A673 (cell line): ENCODE data around the gene SLC1A6. TPM values are rescaled to one million over a fixed set of nuclear protein-coding genes. Genes with fewer than 3 reads are reported as not detected.

Source experiments
- BruUV-seq: library from RNA; stranded (reverse); fragments of 400-500 nt; replicated peaks from 2 replicates; lab custom pipeline; 2021; lab: Mats Ljungman, UMichigan
- CTCF ChIA-PET: fragments of 300-600 bp; sonication (Branson Sonifier 250); formaldehyde crosslinking; loops from one replicate; lab custom pipeline; 2022; ENCODE audit warnings: antibody characterized with exemption; lab: Charles Lee
- POLR2A ChIA-PET: fragments of 300-600 bp; sonication (Branson Sonifier 250); formaldehyde crosslinking; loops from one replicate; lab custom pipeline; 2022; ENCODE audit warnings: antibody characterized with exemption; ENCODE audit not compliant: low non-redundant PET; lab: Charles Lee
- DNase-seq: peaks from one replicate; pipeline ENCODE4 v3.0.0-alpha.2; 2015; ENCODE audit warnings: low spot score
- H3K27ac ChIP-seq: fragments of 200-600 bp; sonication (generic); 2 replicates; pipeline ENCODE4 v1.5.1; 2016; ENCODE audit warnings: mixed run types, low read depth, mild to moderate bottlenecking, mixed read lengths, antibody characterized with exemption, low read length; ENCODE audit not compliant: poor library complexity, severe bottlenecking
- H3K27me3 ChIP-seq: fragments of 200-600 bp; sonication (generic); replicated peaks from 2 replicates; pipeline ENCODE4 v1.6.1; 2017; ENCODE audit warnings: mixed run types, low read depth, mild to moderate bottlenecking, mixed read lengths, antibody characterized with exemption, low read length; ENCODE audit not compliant: insufficient read depth, poor library complexity
- H3K36me3 ChIP-seq: fragments of 200-600 bp; sonication (generic); 2 replicates; pipeline ENCODE4 v1.6.1; 2016; ENCODE audit warnings: mixed run types, mild to moderate bottlenecking, mixed read lengths, antibody characterized with exemption, low read length; ENCODE audit not compliant: insufficient read depth, poor library complexity, severe bottlenecking
- H3K4me1 ChIP-seq: fragments of 200-600 bp; sonication (generic); 2 replicates; pipeline ENCODE4 v1.6.1; 2017; ENCODE audit warnings: mixed run types, mild to moderate bottlenecking, mixed read lengths, antibody characterized with exemption, low read length; ENCODE audit not compliant: insufficient read depth, poor library complexity, severe bottlenecking
- H3K4me3 ChIP-seq: fragments of 200-600 bp; sonication (generic); 2 replicates; pipeline ENCODE4 v1.5.1; 2016; ENCODE audit warnings: low read depth, mixed run types, mild to moderate bottlenecking, mixed read lengths, low read length; ENCODE audit not compliant: poor library complexity, severe bottlenecking
- H3K9me3 ChIP-seq: fragments of 200-600 bp; sonication (generic); 2 replicates; pipeline ENCODE4 v1.6.1; 2016; ENCODE audit warnings: mixed run types, low read depth, mild to moderate bottlenecking, mixed read lengths, antibody characterized with exemption, low read length; ENCODE audit not compliant: poor library complexity, severe bottlenecking
- EZH2 ChIP-seq: fragments of 200-600 bp; sonication (generic); IDR thresholded peaks from 2 replicates; pipeline ENCODE4 v1.6.1; 2017; ENCODE audit warnings: borderline replicate concordance, low read depth, mild to moderate bottlenecking, mixed read lengths, antibody characterized with exemption, low read length; ENCODE audit not compliant: poor library complexity, severe bottlenecking
- intact Hi-C: fragments of 100-400 bp; cut with micrococcal nuclease; formaldehyde crosslinking; loops from one replicate; pipeline ENCODE4 v1.10.0; 2022; ENCODE audit not compliant: unreplicated experiment
- total RNA-seq: library from RNA; stranded (reverse); gene quantifications from 2 replicates; pipeline ENCODE4 v1.2.3, GENCODE V29; 2021
- TF ChIP-seq, protein P1 (sequence below): fragments of 300-800, 200-600 bp; sonication (generic); conservative IDR thresholded peaks from 2 replicates; pipeline ENCODE4 v1.5.1; 2017; ENCODE audit warnings: low read depth, mild to moderate bottlenecking, antibody characterized with exemption, low read length, moderate library complexity, mixed read lengths

SLC1A6 gene
- total RNA-seq, 1 experiment from 2014 or later = 0.26 TPM

DNA sequence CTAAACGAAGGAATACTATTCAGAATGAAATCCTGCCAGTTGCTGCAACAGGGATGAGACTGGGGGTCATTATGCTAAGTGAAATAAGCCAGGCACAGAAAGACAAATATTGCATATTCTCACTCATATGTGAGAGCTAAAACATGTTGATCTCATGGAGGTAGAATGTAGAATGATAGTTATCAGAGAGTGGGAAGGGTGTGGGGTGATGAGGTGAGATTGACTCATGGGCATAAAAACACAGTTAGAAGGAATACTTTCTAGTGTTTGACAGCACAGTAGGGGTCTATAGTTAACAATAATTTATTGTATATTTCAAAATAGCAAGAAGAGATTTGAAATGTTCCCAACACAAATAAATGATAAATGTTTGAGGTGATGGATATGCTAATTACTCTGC lies 46.2 kb downstream of the SLC1A6 start:
- H3K36me3 ChIP-seq = no peaks in the 10 kb centered on the region
- TF ChIP-seq, protein P1, sequence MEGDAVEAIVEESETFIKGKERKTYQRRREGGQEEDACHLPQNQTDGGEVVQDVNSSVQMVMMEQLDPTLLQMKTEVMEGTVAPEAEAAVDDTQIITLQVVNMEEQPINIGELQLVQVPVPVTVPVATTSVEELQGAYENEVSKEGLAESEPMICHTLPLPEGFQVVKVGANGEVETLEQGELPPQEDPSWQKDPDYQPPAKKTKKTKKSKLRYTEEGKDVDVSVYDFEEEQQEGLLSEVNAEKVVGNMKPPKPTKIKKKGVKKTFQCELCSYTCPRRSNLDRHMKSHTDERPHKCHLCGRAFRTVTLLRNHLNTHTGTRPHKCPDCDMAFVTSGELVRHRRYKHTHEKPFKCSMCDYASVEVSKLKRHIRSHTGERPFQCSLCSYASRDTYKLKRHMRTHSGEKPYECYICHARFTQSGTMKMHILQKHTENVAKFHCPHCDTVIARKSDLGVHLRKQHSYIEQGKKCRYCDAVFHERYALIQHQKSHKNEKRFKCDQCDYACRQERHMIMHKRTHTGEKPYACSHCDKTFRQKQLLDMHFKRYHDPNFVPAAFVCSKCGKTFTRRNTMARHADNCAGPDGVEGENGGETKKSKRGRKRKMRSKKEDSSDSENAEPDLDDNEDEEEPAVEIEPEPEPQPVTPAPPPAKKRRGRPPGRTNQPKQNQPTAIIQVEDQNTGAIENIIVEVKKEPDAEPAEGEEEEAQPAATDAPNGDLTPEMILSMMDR = no peak
- TF ChIP-seq EZH2 = no peak
- BruUV-seq = no TSS peak
- intact Hi-C loops = no loop called here
- H3K9me3 ChIP-seq = no peaks in the 10 kb centered on the region
- no peak for DNase-seq
- no peak overlapping the region for H3K4me3 ChIP-seq
- H3K27me3 ChIP-seq = peaks cover 22% of the 10 kb centered on the region
- POLR2A ChIA-PET = no interaction called here
- CTCF ChIA-PET = no interaction called here
- H3K4me1 ChIP-seq = no peaks in the 10 kb centered on the region
- no peak overlapping the region for H3K27ac ChIP-seq

DNA sequence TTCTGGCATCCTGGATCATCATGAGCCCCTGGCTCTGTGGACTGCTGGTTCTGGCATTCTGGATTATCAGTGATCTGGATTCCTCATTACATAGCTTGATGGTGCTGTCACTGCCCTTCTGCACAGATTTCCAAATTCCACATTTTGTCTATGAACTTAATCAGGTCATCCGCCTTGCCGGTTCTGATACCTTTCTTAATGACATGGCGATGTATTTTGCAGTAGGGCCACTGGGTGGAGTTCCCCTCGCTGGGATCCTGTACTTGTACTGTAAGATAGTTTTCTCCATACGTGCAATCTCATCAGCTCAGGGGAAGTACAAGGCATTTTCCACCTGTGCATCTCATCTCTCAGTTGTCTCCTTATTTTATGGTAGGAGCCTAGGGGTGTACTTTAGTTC lies 62.8 kb downstream of the SLC1A6 start:
- TF ChIP-seq EZH2 = no peak
- TF ChIP-seq, protein P1 = no peak
- no peaks in the 10 kb centered on the region for H3K9me3 ChIP-seq
- no TSS peak for BruUV-seq
- H3K27me3 ChIP-seq = peaks cover 48% of the 10 kb centered on the region
- ChIA-PET POLR2A (interaction anchor here (0.5 kb wide), 1 partner anchor 108 kb away, joined by 4 read pairs; no protein-coding TSS in a partner anchor), CTCF (interaction anchor here (0.6 kb wide), 1 partner anchor 338 kb away, joined by 3 read pairs; no protein-coding TSS in a partner anchor)
- H3K4me1 ChIP-seq = no peaks in the 10 kb centered on the region
- no peak overlapping the region for H3K27ac ChIP-seq
- intact Hi-C loops = no loop called here
- no peaks in the 10 kb centered on the region for H3K36me3 ChIP-seq
- H3K4me3 ChIP-seq = no peak overlapping the region
- no peak for DNase-seq

DNA sequence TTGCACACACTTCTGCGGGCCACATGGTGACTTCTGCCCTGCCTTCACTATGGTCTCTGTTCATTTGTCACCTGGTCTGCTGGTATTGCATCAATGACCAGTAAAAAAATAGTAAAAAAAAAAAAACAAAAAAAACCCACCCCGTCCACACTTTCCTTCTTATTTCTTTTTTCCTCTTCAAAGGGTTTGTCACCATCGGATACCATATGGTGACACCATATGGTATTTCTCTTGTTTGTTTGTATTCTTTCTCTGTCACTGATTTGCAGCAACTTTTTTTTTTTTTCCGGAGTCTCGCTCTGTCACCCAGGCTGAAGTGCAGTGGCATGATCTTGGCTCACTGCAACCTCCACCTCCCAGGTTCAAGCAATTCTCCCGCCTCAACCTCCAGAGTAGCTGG lies 64.5 kb downstream of the SLC1A6 start:
- no TSS peak for BruUV-seq
- DNase-seq = no peak
- peaks cover 36% of the 10 kb centered on the region for H3K27me3 ChIP-seq
- ChIA-PET POLR2A (no interaction called here), CTCF (no interaction called here)
- H3K9me3 ChIP-seq = no peaks in the 10 kb centered on the region
- no peak for TF ChIP-seq EZH2
- TF ChIP-seq, protein P1 = no peak
- H3K27ac ChIP-seq = no peak overlapping the region
- intact Hi-C loops = no loop called here
- no peaks in the 10 kb centered on the region for H3K4me1 ChIP-seq
- no peak overlapping the region for H3K4me3 ChIP-seq
- no peaks in the 10 kb centered on the region for H3K36me3 ChIP-seq
